SKM-1 (cell line): ENCODE data around the gene ELMO2.

Experiments
- DNase-seq: peaks from one replicate; lab custom pipeline; 2025; ENCODE audit not compliant: unreplicated experiment; lab: John Stamatoyannopoulos, UW

ELMO2 gene

DNA sequence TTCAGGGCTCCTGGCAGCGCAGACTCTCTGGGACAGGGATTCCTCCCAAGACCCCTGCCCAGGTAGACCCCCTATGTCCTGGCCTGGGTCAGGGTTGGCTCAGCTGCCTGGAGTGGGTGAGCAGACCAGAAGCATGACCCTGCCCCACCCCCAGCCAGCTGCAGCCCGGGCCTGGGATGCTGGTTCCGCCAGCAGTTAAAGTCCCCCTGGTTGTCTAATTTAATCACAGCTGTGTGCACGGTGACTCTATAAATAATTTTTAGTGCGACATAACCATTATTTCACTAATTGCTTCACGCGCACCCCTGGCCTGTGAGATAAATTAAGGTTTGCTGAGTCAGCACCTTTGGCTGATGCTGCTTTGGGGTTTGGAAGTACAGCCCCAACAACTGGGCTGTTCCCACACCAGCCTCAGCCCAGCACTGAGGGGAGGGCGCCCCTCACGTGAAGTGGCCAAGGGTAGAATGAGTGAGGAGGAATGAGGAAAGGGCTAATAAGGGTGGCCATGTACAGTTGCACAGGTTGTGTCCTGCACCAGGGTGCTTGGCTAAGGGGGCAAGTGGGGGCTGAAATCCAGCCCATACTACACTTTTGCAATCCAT is 72.0 kb downstream of the ELMO2 start:
- no peak for DNase-seq

DNA sequence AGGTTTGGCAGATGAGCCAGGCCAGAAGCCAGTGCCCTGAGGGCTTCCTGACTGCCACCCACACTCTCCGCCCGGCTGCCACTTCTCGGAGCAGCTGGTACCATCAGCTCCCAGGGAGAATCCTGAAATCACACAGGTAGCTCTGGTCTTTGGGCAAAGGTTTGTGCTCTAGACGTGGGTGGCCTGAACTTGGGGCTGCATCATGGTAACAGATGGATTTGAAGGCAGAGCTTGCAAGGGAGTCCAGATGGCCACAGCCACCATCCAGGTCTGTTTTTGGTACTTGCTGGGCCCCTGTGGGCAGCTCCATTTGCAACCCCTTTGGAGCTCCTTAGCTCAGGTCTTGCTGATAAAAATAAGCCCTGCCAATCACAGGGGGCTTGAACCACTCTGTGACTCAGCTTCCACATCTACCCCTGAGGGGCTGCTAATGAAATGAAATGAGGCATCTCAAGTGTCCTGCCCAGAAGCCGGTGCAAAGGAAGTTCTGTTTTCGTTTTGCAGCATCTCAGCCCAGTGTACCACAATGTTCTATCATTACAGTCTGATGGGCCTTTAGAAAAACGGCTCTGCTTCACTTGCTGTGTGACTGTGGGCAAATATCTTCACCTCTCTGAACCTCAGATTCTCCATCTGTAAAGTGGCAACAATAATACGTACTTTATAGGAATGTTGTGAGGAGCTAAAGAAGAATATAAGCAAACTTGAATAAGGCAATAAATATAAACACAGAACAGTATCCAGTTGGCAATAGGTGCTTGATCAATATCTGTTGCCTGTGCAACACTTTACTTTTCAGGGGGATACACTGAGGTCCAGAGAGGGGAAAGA is 73.0 kb downstream of the ELMO2 start:
- no peak for DNase-seq

DNA sequence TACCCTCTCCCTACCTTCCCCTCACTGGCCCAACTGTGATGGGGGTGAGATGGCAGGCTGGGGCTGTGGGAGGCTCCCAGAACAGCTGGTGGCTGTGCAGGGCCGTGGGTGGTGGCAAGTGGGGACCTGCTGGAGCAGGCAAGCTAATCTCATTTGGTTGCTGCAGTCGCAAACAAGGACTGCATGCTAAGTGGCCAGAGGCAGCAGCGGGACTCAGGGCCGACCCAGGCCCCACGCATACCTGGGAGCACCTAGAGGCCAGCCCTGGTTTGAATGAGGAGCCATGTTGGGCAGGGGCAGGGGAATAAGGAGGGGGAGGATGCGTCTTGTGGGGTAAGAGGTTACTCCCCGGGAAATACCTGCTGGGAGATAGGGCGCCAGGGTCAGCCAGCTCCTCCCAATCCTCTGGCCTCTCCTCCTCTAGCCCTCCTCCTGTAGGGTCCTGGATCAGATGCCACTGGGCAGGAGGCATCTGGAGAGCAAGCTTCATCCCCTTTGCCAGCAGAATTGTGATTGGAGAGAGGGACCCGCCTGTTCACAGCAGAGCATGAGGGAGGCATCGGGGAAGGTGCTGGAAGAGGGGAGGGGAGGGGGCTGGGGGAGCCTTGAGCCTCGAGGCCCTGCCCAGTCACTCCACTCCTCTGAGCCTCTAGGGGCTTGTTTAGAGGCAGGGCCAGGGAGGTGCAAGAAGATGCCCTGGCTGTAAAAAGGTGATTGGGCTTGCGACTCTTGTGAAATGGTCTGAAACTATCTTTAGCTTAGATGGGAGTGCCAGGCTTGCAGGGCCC is 73.8 kb downstream of the ELMO2 start:
- DNase-seq: no peak

DNA sequence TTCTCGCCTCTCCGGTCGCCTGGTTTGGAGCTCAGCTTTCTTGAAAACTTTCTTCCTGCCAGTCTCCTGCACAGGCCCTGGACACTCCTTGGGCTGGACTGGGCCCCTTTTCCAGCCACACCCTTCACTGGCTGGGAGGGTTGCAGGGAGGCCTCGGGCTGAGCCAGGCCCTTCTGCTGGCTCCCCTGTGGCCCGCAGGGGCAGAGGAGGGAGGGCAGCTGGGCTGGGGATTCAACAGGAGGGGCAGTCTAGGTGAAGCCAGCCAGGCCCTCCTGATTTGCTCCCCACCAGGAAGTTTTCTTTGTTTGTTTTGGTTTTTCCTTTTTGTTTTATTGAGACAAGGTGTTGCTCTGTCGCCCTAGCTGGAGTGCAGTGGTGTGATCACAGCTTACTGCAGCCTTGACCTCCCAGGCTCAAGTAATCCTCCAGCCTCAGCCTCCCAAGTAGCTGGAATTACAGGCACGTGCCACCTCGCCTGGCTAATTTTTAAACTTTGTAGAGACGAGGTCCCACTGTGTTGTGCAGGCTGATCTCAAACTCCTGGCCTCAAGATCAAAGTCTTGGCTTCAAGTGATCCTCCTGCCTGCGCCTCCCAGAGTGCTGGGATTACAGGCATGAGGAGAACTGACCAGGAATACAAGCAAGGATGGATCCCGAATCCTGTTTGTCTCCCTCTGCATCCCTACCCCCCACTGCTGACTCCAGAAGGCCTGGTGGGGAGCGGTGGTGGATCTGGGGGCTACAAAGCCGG is 74.6 kb downstream of the ELMO2 start:
- DNase-seq: no peak

DNA sequence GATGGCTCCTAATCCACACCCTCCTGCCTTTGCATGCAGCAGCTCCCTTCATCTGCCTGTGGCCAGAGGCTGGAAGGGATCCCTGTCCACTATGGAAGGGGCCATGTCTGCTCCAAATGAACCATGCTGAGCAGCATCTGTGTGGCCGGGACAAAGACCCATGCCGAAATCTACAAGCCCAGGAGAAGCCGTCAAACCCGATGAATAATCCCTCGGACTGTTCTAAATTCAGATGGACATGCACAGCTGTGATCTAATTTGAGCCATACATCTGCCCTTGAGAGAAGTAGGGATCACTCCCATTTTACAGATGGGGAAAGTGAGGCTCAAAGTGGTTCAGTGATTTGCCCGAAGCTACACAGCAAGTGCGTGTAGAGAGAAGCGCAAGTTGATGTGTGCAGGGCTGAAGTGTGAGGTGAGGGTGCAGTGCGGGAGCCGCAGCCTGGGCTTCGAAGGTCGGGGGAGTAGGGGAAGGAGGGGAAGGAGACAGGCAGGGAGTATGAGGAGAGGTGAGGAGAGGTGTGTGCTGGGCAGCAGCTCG is 75.5 kb downstream of the ELMO2 start:
- no peak for DNase-seq

DNA sequence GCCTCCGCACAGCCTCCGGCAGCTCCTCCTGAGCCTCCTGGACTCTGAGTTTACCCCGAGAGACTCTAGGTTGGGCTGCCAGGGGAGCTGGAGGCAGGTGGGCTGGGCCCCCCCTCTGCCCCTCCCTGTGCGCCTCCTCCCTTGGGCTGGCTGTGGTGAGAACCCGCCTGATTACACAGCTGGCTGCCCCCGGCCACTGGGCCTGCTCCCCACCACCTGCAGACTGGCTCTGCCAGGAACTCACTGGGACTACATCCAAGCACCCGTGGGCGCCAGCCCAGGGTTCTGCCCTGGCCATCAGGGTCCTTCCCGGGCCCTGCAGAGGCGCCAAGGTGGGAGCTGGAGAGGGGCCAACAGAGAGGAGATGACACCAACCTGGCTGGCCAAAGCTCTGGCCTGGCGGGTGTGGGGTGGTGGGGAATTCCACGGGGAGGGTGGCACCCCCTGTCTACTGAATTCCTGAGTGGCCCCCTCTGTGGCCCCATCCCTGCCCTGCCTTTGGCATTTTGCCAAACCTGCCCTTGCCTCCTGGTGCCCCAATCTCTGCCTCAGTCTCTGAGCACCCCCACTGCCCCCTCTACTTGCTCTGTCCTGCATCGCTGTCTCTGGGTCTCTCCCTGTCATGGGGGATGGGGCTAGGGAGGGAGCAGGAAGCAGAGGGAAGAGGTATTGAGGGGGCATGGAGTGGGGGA is 76.2 kb downstream of the ELMO2 start:
- no peak for DNase-seq

DNA sequence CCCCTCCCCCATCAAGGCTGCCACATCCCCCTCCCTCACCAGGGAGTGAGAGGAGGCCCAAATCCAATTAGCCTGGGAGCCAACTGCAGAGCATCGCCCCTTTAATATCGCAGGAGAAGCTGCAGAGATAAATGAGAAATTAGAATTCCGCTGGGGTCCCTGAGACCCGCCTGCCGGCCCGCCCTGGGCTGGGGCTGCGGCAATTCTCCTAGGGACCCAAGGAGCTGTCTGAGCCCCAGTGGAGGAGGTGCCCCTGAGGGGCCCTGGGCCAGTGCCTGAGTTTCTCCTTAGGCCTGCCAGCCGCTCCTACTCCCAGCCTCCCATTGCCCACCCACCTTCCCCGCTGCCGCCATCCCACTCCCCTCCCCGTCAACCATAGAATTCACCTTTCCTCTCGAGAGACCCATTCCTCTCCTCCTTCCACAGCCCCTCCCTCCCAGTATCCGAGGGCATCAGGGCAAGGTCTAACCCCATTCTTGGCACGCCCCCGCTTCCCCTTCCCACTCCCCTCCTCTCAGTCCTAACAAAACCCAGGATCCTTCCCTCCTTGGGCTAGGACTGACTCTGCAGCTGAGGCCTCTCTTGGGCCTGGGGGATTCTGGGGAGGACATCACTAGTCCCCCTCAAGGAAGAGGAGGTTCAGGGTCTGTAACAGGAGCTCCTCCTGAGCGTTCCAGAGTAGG is 78.1 kb downstream of the ELMO2 start:
- no peak for DNase-seq

DNA sequence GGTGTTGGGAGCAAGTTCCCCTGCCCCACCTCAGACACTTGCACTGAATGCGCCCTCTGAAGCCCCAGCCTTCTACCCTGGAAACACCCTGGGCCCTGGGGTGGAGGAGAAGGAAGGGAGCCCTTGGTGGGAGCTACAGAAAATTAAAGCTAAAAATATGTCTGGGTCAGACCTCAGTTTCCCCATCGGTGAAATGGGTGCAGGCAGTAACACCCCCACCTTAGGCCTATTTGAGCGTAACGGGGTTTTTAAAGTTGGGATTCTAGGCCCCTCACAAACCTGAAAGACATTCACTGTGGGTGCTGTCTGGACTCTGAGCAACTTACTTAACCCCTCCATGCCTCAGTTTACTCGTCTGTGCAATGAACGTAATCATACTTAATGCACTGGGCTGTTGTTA is 78.9 kb downstream of the ELMO2 start:
- no peak for DNase-seq

DNA sequence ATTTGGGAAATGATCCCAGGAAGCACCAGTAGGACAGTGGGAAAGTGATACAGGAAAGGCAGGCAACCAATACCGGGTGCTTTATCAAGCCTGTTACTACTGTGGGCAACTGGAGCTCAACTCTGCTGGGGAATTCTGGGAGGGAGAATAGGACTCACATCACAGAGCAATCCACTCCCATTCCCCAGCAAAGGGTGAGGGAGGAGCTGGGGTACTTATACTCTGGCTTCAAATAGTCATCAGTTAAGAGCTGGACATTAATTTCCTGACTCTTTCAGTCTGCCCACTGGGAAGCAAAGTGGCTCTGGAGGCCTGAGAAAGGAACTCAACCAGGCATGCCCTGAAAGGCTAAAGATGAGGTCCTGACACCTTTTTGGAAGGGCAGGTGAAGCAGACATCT is 80.6 kb downstream of the ELMO2 start:
- no peak for DNase-seq

DNA sequence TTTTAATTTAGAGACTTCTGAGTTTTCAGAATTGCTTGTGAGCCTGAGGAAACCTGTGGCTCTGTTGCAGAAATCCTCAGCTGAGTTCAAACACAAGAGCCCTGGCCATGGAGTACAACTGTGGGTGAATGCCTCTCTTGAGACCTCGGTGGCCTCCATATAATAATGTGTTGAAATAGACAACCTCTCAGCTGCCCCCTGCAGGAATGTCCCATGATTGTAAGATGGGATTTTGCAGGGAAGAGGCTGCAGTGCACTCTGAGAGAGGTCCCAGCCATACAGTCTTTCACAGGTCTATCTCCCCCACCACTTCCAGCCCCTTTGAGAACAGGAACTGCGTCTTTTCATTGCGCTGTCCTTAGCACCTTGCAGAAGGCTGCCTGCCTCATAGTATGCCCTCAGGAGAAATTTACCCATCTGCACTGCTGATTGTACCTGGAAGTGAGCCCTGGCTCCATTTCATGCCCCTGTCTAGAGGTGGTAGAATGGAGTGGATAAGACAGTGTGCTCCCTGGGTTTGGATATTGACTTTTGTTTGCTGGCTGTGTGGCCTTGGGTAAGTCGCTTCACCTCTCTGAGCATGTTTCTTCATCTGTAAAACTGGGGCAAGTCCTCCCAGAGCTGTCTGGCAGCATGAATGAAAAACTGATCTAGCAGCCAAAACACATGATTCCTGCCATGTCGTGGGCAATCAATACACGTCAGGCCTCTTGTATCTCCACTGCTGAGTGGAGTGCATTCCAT is 81.3 kb downstream of the ELMO2 start:
- no peak for DNase-seq

DNA sequence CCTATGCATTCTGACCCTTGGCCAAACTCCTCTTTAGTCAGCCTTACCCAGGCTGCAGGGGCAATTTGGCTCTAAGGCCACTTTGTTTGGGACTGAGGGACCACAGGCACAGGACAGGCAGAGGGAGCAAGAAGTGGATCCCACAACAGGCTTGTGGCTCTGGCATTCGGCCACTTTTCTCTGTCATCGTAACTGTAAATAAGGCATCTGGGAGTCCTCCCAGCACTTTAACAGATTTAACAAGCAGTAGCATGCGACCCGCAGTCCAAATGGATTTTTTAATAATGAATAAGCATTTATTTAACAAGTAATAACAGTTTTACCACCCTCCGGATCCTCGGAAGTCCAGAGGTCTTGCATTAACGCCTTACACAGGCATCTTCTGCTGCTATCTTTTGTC is 82.0 kb downstream of the ELMO2 start:
- DNase-seq: no peak

DNA sequence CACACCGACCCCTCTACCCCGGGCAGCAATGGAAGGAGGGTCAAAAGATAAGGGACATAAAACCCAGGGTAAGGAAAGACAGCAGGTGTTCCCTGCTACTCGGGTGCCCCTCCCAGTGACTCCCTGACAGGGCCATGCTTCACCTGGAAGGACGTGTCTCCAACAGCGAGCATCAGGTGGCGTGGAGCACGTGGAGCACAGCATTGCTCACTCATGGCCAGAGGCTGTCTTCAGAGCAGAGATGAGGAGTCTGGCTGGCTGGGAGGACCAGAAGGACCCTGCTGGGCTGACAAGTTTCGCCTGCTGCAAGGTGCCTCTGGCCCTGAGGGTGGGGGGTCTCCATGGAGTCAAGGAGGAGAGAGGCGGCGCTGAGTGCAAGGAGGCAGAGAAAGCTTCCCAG is 82.9 kb downstream of the ELMO2 start:
- no peak for DNase-seq

DNA sequence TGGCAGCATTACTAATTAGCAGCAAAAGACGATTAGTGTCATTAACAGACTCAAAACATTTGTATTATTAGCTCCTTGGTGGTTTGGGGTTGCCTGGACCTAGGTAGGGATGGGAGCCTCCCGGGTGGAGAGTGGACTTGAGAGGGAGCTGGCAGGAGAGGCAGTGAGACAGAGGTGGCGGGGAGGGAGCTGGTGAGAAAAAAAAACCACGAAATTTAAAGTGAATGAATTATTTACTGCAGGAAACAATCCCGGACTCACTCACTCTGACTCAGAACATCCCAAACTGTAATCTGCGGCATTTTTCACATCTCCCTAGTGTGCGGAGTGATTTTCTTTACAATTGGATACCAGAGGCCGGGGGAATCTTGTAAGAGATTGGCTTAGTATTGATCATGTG is 83.8 kb downstream of the ELMO2 start:
- no peak for DNase-seq

DNA sequence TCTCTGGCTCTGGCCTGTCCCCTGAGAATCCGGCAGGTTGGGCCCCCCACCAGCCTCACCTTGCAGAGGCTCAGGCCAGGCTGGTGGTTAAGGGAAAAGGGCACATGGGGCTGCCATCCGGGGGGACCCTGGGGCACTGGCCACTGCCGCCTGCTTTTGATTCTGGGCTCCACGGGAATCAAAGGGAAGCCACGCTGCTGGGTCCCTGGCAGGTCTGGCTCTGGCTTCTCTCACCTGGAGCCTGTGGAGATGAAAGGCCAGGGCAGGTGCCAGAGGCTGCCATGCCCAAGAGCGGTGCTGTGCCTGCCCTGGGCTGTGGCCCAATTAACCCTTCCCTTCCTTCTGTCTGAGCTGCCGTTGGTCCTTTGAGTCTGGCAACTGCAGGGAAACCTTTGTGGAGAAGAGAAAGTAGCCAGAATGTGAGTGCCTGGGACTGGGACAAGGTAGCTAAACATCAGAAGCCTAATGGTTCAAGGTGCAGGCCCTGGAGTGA is 88.7 kb downstream of the ELMO2 start:
- DNase-seq: no peak

DNA sequence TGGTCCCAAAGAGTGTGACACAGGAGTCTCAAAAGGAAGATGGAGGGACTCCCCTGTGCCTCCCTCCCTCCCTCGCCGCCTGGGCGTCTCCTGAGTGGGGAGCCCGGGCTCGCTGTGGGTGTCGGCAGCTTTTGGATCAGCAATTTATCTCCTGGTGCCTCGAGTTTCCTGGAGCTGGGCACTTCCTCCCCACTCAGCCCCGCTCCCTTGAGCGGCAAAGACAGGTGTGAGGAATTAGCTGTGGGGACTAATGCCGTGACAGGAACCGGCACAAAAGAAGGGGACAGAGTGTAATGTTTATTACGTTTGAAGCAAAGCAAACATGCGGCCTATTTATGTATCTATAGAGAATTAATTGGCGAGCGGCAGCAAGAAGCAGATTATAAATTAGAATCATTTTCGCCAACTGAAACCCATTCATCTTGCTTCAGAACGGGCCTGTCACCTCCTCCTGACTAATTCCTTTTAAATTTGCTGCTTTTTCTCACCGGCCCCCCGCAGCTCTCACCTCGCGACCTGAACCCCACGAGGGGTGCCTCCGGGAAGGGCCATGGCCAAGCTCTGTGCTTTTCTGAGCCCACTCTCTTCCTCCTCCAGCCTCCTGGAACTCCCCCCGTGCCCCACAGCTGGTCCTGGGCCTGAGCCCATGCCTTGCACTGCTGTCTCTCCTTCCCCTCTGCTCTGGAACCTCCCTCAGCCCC is 89.3 kb downstream of the ELMO2 start:
- DNase-seq: no peak
